Measurements from ENCODE around the gene PHYKPL.

Gene PHYKPL

DNA sequence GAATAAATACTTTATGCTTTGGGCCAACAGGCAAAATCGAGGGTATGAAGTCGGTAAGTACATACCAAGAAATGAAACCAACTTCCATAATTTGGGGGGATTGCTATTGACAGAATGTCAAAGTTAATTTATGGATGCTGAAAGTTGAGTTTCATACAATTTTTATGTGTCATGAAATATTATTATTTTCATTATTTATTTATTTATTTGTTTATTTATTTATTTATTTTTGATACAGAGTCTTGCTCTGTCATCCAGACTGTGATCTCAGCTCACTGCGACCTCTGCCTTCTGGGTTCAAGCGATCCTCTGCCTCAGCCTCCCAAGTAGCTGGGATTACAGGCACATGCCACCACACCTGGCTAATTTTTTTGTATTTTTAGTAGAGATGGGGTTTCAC, 40.9 kb downstream of the PHYKPL start:
- DNase-seq (ENCODE audit: low read depth in 2 of 2) = no peak

- no peak for DNase-seq (ENCODE audit: low read depth in 2 of 2)
Observed at GRCh38 chr5:178189433-178189832, 43.2 kb downstream of the PHYKPL start.

DNA sequence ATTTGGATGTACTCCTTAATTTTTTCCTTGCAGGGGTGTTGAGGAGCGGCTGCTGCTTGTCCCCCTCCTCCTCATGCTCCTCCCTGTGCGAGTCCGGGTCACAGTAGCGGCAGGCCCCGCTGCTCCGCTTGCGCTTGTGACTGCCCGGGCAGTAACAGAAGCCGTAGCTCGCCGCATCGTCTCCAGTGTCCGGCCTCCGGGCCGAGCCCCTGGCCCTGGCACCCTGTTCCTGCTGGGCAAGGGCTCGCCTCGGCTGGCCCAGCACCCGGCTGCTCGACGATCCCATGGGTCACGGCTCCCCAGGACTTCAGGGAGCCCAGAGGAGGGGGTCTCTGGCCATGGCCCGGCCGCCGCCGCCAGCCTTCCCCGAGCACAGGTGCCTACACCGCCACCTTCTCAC, 45.6 kb downstream of the PHYKPL start, which contains the start of gene GMCL2:
Gene GMCL2, minus strand, starts transcription at position 358 of the 400 bp plus-strand sequence. Its CDS starts 72 bp downstream, at position 286.
- DNase-seq (ENCODE audit: low read depth in 2 of 2) = no peak

GRCh38 chr5:178186427-178186826, 46.2 kb downstream of the PHYKPL start:
- DNase-seq (ENCODE audit: low read depth in 2 of 2) = no peak

GRCh38 chr5:178182158-178182876, 50.3 kb downstream of the PHYKPL start:
- DNase-seq (ENCODE audit: low read depth in 2 of 2) = no peak

- no peak for DNase-seq (ENCODE audit: low read depth in 2 of 2)
Observed at GRCh38 chr5:178180141-178180863, 52.3 kb downstream of the PHYKPL start.

GRCh38 chr5:178177569-178177968, 55.0 kb downstream of the PHYKPL start:
- no peak for DNase-seq (ENCODE audit: low read depth in 2 of 2)

DNA sequence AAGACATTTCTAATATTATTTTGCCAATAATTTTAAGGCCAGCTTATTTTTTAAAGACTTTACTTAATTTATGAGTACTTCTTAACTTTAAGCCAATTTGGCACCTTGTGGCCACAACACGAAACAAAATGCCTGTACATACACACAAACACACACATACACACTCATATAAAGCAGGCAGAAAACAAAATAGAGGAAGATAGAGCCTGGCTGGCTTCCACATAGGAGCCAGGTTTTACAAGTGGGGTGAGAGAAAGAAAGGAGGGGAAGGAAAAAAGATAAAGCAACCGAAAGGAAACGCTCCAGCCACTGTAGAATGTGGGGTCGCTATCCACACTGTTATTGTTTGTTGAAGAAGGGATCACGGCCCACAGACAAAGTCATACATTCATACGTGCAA, 55.8 kb downstream of the PHYKPL start:
- no peak for DNase-seq (ENCODE audit: low read depth in 2 of 2)

DNA sequence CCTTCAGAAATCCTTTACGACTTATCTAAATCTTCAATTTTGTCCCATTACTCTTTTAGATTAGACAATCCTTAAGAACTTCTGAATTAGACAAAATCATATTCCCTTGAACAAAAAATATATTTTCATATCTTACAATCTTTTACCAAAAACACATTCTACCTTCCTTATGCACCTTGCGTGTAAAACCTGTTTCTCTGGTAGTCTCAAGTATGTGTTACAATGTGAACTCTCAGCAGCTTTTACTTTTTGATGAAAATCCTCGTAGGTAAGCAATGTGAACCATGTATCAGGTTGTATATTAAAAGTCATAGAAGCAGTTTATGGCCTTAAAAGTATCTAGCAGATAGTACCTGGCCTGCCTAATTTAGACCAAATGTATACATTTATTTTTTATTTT, 58.1 kb downstream of the PHYKPL start:
- DNase-seq (ENCODE audit: low read depth in 2 of 2) = no peak

GRCh38 chr5:178170455-178170854, 62.1 kb downstream of the PHYKPL start:
- DNase-seq (ENCODE audit: low read depth in 2 of 2) = no peak

DNA sequence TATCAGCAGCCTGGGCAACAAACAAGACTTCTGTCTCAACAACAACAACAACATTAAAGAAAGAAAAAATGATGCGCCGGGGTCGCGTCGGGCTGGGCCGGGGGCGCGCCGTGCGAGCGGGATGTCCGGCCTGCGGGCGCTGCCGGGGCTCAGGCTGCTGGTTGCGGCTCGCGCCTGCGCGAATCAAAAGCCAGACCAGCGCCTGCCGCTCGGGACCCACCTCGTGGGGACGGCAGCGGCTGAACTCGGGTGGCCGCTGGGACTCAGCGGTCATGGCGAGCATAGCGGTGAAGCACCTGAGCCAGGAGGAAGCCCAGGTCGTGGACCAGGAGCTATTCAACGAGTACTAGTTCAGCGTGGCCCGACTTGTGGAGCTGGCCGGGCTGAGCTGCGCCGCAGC, 67.0 kb downstream of the PHYKPL start:
- no peak for DNase-seq (ENCODE audit: low read depth in 2 of 2)

- peak; percentile 83 to 97 for DNase-seq (ENCODE audit: low read depth in 2 of 2)
Observed at GRCh38 chr5:178163772-178164735, 68.5 kb downstream of the PHYKPL start.

- DNase-seq (ENCODE audit: low read depth in 2 of 2) = no peak
Observed at GRCh38 chr5:178162481-178162880, 70.1 kb downstream of the PHYKPL start.

DNA sequence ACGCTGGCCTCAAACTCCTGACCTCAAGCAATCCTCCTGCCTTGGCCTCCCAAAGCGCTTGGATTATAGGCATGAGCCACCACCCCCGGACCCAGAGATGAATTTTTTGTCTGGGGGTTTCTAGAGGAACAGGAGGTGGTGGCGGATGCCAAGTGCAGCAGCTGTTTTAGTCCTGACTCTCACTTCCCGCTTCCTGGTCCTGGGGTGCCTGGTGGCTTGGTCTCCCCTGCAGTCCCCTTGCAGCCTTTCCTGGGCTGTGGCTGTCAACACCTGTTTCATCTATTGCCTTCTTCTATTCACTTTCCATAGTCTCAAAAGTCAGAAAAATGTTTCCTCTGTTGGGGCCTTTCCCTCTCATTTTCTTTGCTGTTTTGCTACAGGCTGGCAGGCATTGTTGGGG, 72.4 kb downstream of the PHYKPL start:
- DNase-seq (ENCODE audit: low read depth in 2 of 2) = no peak

Data from stimulated activated CD4-positive, alpha-beta T cell treated with anti-CD3 and anti-CD28 coated beads, Interleukin-4, amount 100 ng/mL, for 48 hours (primary cell).